HG03378 (cell line): ENCODE results near the gene ANKRD27.
"Not testable (repeated sequence)": the region's sequence is repeated elsewhere in the genome, so short reads cannot be mapped to it uniquely, and the experiment has no call there.

ENCODE experiments used
- ATAC-seq: cut with Tn5 transposase; IDR thresholded peaks from one replicate; pipeline ENCODE4 v1.9.1; 2021; ENCODE audit warnings: mild to moderate bottlenecking, moderate library complexity; ENCODE audit not compliant: unreplicated experiment

The ANKRD27 gene

GRCh38 chr19:32656379-32656778, 18.6 kb downstream of the ANKRD27 start:
- not testable (repeated sequence) for ATAC-seq

- ATAC-seq: no peak
These were observed 21.4 kb downstream of the ANKRD27 start for GRCh38 chr19:32653599-32653915.

GRCh38 chr19:32652894-32653598, 21.9 kb downstream of the ANKRD27 start:
- no peak for ATAC-seq

GRCh38 chr19:32652331-32652730, 22.6 kb downstream of the ANKRD27 start:
- ATAC-seq: not testable (repeated sequence)

GRCh38 chr19:32651729-32652140, 23.2 kb downstream of the ANKRD27 start:
- ATAC-seq: no peak

GRCh38 chr19:32650671-32651070, 24.3 kb downstream of the ANKRD27 start:
- no peak for ATAC-seq

- ATAC-seq: no peak
These were observed 25.2 kb downstream of the ANKRD27 start for GRCh38 chr19:32649751-32650150.

- no peak for ATAC-seq
These were observed 27.6 kb downstream of the ANKRD27 start for GRCh38 chr19:32647361-32647760.

- ATAC-seq: no peak
These were observed 28.4 kb downstream of the ANKRD27 start for GRCh38 chr19:32646556-32646955.

GRCh38 chr19:32642771-32643170, 32.2 kb downstream of the ANKRD27 start:
- ATAC-seq: no peak

- ATAC-seq: no peak
These were observed 36.4 kb downstream of the ANKRD27 start for GRCh38 chr19:32638625-32639024.

- ATAC-seq: no peak
These were observed 37.5 kb downstream of the ANKRD27 start for GRCh38 chr19:32637480-32637879.

GRCh38 chr19:32631381-32631780, 43.6 kb downstream of the ANKRD27 start:
- ATAC-seq: no peak

GRCh38 chr19:32630338-32630737, 44.6 kb downstream of the ANKRD27 start:
- no peak for ATAC-seq

GRCh38 chr19:32627714-32628270, 47.2 kb downstream of the ANKRD27 start:
- no peak for ATAC-seq

GRCh38 chr19:32626969-32627368, 48.0 kb downstream of the ANKRD27 start:
- ATAC-seq: no peak

- ATAC-seq: no peak
These were observed 50.6 kb downstream of the ANKRD27 start for GRCh38 chr19:32624410-32624809.

- no peak for ATAC-seq
These were observed 53.0 kb downstream of the ANKRD27 start for GRCh38 chr19:32622002-32622401.

GRCh38 chr19:32619051-32619685, 55.8 kb downstream of the ANKRD27 start:
- ATAC-seq: no peak

- ATAC-seq: no peak
These were observed 59.4 kb downstream of the ANKRD27 start for GRCh38 chr19:32615569-32615968.

GRCh38 chr19:32614916-32615315, 60.1 kb downstream of the ANKRD27 start:
- ATAC-seq: no peak

- no peak for ATAC-seq
These were observed 62.0 kb downstream of the ANKRD27 start for GRCh38 chr19:32613008-32613407.
